ACHN (cell line): Measurements from ENCODE around the gene APBB2.

Source experiments
- DNase-seq: peaks from one replicate; pipeline ENCODE4 v3.0.0-alpha.2; 2015
- in situ Hi-C: cut with HindIII; loops from 2 replicates; pipeline ENCODE4 v1.10.0; 2017; ENCODE audit warnings: low sequenced_read_pairs, low pct_ligation_motif_present, low pct_unique_long_range_greater_than_20kb

The APBB2 gene

DNA sequence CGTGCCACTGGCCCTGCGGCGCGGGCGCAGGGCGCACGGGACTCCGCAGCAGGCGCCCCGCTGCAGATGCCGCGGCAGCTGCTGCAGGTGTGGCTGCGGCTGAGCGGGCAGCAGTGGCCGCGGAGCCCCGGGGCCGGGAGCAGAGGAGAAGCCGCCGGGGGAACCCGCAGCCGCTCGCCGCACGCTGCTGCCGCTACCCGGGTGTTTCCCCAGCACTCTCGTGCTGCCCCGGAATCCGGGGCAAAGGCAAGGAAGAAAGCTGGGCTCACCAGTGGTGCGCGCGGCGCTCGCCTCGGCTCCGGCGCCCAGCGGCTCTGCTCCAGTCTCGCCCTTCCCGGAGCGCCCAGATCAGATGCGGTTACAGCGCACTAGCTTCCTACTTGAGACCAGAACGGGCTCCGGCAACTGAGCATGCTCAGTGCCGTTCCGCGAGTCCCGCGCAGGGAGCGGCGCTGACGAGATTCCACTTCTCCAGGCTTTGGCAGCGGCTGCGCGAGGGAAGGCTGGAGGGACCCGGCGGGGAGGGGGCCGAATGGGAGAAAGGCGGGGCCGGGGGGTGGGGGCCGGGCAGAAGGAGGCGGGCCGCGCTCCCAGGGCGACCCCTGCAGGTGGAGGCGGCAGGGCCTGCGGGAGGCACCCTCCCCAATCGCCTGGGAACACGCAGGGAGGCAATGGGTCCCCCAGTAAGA lies at the start of gene APBB2:
TSS of gene APBB2 (minus strand) at position 407 of the 689 bp plus-strand sequence. CDS start 181,288 bp downstream, outside the sequence.
- in situ Hi-C loops: loop anchor here (25.0 kb wide), 1 partner anchor 277 kb away; no protein-coding TSS in a partner anchor
- DNase-seq: peak; percentile 96

- in situ Hi-C loops: no loop called here
- DNase-seq: no peak
Measured at GRCh38 chr4:41262198-41262597, 47.9 kb upstream of the APBB2 start.

- in situ Hi-C loops: no loop called here
- no peak for DNase-seq
Measured at GRCh38 chr4:41260116-41260733, 45.9 kb upstream of the APBB2 start.

GRCh38 chr4:41258783-41259182 lies 44.4 kb upstream of the APBB2 start:
- peak; percentile 45 for DNase-seq
- in situ Hi-C loops: no loop called here

- no peak for DNase-seq
Measured at GRCh38 chr4:41257906-41258305, 43.6 kb upstream of the APBB2 start.

GRCh38 chr4:41257257-41257901 lies 43.0 kb upstream of the APBB2 start:
- in situ Hi-C loops: no loop called here
- no peak for DNase-seq

More at GRCh38 chr4:41257906-41258305, 43.6 kb upstream of the APBB2 start:
- in situ Hi-C loops: no loop called here

DNA sequence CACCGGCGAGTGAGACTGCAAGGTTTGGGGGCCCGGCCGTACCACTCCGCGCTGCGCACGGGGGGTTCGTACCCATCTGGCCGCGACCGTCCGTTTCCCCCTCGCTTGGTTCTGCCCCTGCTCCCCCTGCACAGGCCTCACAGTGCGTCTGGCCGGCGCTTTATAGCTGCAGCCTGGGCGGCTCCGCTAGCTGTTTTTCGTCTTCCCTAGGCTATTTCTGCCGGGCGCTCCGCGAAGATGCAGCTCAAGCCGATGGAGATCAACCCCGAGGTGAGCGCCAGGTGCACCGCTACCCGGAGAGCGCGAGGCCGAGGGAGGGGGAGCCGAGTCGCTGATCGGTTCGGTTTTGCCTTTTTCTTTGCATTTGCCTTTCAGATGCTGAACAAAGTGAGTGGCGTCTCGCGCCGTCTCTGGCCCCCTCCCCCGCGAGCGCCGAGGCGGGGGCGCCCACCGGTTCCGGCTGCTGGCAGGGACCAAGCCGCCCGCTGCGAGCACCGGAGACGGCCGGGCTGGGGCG lies 42.5 kb upstream of the APBB2 start, which contains the start of gene UCHL1:
TSS of gene UCHL1 (plus strand) at position 189 of the 517 bp plus-strand sequence. CDS start at position 238, 49 bp downstream.
- no peak for DNase-seq
- in situ Hi-C loops: no loop called here

DNA sequence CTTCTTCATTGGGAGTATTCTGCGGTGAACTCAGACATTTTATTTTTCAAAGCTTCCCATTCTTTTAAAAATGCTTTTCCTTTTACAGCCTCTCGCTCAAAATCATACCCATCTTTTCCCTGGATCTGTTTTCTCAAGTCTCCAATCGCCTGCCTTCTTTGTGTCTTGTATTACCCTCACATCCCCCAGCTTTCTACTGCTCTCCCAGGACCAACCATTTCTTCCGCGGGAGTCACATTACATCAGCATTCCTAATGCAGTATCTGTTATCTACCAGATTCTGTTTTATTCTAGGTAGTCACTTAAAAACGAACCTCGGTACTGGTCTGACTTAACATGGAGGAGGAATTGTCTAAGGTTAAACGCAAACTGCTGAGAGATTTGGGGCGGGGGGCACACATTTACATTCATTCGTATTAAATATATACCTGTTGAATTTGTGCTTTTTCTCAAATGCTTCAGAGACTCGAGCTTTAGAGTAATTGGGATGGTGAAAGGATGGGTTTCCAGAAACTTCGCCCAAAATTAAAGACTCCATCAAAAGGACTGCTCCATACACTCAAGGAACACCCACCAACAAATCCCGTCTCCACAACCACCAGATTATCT lies 41.9 kb upstream of the APBB2 start:
- no peak for DNase-seq
- in situ Hi-C loops: no loop called here

GRCh38 chr4:41245983-41246382 lies 31.6 kb upstream of the APBB2 start:
- DNase-seq: no peak
- in situ Hi-C loops: no loop called here

- in situ Hi-C loops: no loop called here
- DNase-seq: no peak
Measured at GRCh38 chr4:41241919-41242318, 27.6 kb upstream of the APBB2 start.

DNA sequence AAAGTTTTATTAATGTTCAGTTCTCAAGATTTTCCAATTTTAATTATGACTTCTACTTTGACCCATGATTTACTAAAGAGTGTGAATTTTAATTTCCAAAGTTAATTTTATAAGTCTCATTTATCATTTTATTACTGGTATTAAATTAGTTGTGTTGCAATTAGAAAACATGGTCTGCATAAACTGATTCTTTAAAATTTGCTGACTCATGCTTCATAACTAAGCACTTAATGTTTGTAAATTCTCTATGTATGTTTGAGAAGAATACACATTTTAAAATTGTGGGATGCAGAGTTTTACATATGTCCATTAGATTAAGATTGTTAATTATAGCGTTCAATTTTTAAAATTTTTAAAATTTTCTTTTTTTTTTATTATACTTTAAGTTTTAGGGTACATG lies 22.2 kb upstream of the APBB2 start:
- in situ Hi-C loops: no loop called here
- no peak for DNase-seq

GRCh38 chr4:41236032-41236431 lies 21.7 kb upstream of the APBB2 start:
- in situ Hi-C loops: no loop called here
- DNase-seq: no peak

DNA sequence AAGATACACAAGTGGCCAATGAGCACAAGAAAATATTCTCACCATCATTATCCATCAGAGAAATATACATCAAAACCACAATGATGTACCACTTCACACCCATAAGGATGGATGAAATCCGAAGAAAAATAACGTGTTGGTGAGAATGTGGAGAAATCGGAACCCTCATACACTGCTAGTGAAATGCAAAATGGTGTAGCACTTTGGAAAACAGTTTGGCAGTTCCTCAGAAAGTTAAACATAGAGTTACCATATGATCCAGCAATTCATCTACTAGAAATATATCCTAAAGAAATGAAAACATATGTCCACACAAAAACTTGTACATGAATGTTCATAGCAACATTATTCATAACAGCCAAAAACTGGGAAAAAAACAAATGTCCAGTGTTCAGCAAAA lies 18.5 kb upstream of the APBB2 start:
- DNase-seq: no peak
- in situ Hi-C loops: no loop called here

DNA sequence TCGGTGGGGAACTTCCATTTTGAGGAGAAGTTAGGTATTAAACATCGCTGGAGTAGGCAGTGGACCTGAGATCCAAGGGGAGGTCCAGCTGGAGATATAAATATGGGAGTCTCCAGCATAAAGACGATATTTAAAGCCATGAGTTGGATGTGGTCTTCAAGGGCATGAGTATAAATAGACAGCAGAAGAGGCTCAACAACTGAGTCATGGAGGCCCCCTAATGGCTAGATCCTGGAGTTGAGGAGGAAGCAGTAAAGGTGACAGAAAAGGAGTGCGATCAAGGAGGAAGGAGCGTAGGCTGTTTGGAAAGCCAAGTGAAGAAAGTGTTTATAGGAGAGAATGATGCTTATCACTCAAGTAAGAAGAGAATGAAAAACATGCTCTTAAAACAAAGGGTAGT lies 18.1 kb upstream of the APBB2 start:
- in situ Hi-C loops: no loop called here
- DNase-seq: no peak

GRCh38 chr4:41227902-41228301 lies 13.6 kb upstream of the APBB2 start:
- in situ Hi-C loops: no loop called here
- no peak for DNase-seq

DNA sequence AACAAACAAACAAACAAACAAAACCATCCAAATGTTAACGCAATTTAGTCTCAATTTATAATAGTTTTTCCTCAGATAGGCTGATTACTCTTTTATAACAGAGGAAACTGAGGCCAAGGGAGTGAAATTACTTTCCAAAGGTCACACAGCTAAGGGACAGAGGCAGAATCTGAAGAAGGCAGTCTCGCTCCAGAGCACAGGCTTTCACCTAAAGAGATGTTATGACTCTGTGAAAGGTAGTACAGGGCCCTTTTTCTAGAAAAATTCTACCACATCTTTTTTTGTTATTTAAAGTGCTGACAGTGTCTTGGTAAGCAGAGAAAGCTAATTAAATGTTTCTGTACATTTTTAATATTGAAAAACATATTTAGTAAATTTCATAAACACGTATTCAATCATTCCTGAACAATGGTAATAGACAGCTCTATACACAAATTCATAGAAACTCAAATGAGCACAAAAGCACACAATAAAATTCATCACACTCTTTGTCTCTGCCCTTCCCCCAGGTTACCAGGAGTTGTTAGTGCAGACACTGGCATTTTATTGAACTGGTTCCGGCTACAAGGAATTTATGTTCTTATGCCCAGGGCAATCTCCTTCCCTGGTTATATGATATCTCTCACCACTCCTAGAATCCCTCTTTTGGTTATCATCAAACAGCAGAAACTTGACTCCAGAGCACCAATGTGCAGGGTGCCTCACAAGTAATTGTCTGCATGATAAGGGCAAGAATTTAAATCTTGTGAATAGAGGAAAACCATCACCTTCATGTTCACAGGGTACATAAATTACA lies 7.7 kb upstream of the APBB2 start:
- in situ Hi-C loops: loop anchor here (25.0 kb wide), 1 partner anchor 285 kb away; no protein-coding TSS in a partner anchor
- no peak for DNase-seq

- in situ Hi-C loops: loop anchor here (25.0 kb wide), 1 partner anchor 282 kb away; no protein-coding TSS in a partner anchor
- no peak for DNase-seq
Measured at GRCh38 chr4:41219421-41219950, 5.1 kb upstream of the APBB2 start.

DNA sequence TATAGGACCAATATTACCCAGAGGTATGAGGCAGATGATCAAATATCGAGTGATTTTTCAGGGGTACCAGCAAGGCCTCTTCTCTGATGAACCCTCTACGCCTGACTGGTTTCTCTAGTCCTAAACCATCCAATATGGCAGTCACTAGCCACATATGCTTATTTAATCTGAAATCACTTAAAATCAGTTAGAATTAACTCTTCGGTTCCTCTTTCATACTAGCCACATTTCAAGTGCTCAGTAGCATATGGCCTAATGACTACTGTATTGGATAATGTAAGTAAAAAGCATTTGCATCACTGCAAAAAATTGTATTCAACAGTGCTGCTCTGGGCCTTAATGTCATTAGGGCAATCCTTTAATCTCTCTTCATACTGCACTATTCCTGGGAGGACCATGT lies 4.4 kb upstream of the APBB2 start:
- in situ Hi-C loops: loop anchor here (25.0 kb wide), 1 partner anchor 281 kb away; no protein-coding TSS in a partner anchor
- no peak for DNase-seq
